Activated CD8-positive, alpha-beta memory T cell treated with anti-CD3 and anti-CD28 coated beads for 1 hour (primary cell): ENCODE data around the gene B4GAT1.
"Not testable (repeated sequence)": the region's sequence is repeated elsewhere in the genome, so short reads cannot be mapped to it uniquely, and the experiment has no call there.

Experiments used
- DNase-seq, 2 donors: peaks; one replicate each; pipeline ENCODE4 v3.0.0-alpha.2; 2020; ENCODE audit warnings: low read depth in 1 of 2; ENCODE audit errors: extremely low read depth in 1 of 2

Gene B4GAT1

DNA sequence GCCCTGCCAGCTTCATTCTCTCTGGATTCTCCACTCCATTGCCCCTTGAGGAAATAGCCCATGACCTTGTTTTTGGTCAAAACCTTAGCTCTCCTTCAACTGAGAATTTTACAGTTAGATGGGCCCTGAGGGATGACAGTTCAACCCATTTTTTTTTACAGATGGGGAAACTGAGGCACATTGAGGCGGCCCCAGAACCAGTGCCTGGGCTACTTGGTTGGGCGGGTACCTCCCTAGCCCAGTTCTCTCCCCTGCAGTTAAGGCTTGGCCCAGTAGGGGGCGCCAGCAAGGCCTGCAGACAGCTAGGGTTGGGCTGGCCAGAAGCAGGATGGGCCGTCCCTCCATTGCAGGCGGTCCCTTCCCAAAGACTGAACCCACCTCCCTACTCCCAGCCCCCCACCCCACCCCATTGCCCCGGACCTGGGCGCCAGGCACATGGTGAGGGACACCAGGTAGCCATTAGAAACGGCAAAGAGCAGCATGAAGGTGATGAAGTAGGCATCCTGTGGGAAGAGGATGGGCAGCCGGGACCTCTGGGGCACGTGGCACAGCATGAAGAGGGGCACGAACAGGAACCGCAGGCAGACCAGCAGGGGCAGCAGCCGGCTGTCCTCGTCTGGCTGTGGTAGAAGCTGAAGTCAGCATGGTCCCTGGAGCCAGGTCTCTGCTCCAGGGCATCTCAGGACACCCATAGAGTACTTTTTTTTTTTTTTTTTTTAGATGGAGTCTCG lies 16.5 kb upstream of the B4GAT1 start:
- peak in 1 of 2 donors; percentile 44 for DNase-seq

DNA sequence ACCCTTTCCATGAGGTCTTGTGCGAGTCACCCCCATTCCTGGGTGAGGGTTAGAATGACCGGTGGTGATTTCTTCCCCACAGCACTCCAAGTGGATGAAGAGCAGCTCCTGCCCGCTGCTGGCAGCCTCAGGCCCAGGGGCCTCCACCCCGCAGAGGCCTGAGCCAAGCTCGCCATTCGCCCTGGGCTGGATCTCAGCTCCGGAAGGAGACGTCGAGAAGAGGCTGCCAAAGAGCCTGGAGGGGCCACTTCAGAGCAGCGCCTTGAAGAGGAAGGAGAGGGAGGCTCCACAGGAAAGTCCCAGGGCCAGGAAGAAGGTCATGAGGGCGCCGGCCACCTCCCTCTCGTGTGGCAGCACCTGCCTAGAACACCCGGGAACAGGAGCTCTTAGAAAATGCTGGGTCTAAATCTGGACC lies 15.8 kb upstream of the B4GAT1 start:
- DNase-seq: no peak

DNA sequence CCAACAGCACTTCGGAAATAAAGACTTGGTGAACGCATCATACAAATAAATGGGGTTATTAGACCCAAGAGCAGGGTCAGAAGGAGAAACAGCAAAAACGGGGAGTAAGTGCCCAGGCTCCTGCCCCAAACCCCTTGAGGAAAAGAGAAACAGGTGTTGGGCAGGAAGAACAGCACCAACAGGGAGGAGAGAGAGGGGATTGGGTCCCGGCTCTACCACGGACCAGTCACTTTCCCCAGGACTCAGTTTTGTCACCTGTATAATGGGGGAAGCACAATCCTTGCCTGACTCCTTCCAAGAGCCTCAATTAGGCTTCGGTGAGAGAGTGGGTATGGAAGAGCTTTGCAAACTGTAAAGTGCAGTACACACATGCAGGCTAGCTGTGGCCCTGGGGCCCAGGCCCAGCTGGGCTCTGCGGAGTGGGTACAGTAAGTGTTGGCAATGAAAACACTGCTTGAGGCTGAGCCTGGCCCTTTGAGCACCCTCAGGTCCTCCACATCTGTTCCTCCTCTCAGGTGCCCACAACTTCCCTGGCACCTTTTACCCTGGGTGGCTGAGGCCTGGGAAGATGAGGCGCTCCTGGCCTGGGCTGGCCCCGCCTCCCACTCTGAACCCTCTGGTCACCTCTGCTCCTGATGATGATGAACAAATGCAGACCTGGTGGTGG lies 15.2 kb upstream of the B4GAT1 start:
- no peak for DNase-seq

DNA sequence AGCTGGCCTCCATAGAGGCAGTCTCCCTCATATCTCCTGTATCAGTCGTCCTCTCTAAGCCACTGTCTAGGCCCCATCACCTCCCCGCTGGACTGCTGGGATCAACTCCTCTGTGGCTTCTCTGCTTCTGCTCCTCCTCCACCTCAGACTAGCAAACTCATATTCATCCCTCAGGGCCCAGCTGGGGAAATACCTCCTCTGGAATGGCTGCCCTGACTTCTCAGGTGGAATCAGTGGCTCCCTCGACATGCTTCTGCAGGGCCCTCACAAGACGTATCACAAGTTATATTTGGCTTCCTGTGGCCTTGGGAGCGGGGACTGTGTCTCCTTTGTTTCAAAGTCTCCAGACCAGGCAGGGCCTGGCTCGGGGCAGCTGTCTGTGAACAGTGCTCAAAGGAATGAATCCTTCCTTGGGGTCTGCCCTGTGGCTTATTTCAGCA lies 14.1 kb upstream of the B4GAT1 start:
- no peak for DNase-seq

GRCh38 chr11:66360406-66361073 lies 13.1 kb upstream of the B4GAT1 start:
- no peak for DNase-seq

GRCh38 chr11:66359662-66360087 lies 12.2 kb upstream of the B4GAT1 start:
- DNase-seq: no peak

DNA sequence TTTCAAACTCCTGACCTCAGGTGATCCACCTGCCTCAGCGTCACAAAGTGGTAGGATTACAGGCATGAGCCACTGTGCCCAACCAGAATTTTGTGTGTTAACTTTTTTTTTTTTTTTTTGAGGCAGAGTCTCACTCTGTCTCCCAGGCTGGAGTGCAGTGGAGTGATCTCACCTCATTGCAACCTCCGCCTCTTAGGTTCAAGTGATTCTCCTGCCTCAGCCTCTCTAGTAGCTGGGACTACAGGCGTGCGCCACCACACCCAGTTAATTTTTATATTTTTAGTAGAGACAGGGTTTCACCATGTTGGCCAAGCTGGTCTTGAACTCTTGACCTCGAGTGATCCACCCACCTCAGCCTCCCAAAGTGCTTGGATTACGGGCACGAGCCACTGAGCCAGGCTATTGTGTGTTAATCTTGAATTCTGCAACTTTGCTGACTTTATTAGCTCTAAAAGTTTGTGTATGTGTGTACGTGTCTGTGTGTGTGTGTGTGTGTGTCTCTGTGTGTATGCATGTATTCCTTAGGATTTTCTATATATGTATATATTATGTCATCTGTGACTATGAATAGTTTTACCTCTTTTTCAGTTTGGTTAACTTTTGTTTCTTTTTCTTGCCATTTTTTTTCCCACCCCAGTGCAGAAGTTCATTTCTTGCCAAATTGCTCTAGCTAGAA lies 3.3 kb upstream of the B4GAT1 start:
- not testable (repeated sequence) for DNase-seq

DNA sequence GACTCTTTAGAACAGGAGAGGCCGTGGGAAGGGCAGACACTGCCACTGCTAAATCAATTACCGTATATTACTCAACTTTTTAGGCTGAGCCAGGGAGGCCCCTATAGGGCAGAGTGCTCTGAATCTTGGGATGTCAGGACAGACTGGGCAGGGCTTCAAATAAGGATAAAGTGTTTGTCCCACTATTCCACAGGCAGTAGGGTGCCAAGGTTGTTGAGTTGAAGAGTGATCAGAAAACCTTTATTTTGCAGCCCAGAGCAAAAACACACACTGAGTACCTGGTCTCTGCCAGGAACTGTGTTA lies 1.6 kb upstream of the B4GAT1 start:
- DNase-seq: no peak

GRCh38 chr11:66346476-66347424 lies 679 bp downstream of the B4GAT1 start:
- no peak for DNase-seq

DNA sequence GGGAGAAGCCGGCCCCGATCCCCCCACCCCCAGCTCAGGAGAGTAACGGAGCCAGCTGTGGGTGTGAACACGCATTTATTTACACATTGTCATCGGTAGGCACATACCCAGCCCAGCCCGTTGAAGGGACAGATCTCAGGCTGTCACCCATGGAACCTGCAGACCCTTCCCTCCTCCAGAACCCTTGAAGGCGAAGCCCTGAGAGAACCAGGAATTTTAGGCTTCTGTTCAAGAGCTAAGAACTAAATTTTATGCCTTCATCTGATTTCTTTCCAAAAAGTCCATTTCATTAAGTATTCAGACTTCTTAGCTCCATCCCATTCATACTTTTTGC lies 2.1 kb downstream of the B4GAT1 start:
- DNase-seq: no peak

- peak; percentile 91 to 96 for DNase-seq
Measured at GRCh38 chr11:66344550-66345315, 2.7 kb downstream of the B4GAT1 start, which contains the start of gene BRMS1. Gene BRMS1 (minus strand): TSS chr11:66345104. CDS start chr11:66342234, 2,870 bp downstream.

DNA sequence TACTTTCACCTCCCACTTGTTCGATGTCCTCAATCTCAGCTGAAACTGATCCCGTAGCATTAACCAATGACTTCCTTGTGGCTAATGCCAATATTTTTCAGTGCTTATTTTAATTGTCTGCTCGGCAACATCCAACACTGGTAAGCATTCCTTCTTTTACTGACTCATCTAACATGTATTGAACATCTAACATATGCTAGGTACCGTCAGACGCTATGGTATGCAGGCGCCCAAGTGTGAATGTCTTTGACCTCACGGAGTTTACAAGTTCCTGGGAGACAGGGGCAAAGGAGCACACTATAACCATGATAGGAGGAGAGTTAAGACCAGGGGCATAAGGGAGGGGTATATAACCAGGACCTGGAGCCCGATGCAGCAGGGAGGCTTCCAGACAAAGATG lies 4.3 kb downstream of the B4GAT1 start:
- no peak for DNase-seq

DNA sequence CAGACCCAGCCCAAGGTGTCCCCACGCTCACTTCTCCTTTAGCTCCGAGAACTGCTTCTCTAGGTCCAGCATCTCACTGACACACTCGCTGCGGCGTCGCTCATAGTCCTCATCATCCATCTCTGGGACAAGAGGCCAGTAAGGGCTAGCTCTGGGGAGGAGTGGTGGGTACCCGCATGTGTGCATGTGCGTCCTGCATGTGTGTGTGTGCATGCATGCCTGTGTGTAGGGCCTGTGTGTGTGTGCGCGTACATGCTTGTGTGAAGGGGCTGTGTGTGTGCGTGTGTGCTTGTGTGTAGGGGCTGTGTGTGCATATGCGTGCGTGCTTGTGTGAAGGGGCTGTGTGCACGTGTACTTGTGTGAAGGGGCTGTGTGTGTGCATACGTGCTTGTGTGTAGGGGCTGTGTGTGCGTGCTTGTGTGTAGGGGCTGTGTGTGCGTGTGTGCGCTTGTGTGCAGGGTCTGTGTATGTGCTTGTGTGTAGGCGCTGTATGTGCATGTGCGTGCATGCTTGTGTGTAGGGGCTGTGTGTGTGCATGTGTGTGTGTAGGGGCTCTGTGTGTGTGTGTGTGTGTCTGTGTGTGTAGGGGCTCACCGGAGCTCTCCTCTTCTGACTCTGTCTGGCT lies 5.8 kb downstream of the B4GAT1 start:
- no peak for DNase-seq

- DNase-seq: no peak
Measured at GRCh38 chr11:66340596-66341501, 6.6 kb downstream of the B4GAT1 start.

DNA sequence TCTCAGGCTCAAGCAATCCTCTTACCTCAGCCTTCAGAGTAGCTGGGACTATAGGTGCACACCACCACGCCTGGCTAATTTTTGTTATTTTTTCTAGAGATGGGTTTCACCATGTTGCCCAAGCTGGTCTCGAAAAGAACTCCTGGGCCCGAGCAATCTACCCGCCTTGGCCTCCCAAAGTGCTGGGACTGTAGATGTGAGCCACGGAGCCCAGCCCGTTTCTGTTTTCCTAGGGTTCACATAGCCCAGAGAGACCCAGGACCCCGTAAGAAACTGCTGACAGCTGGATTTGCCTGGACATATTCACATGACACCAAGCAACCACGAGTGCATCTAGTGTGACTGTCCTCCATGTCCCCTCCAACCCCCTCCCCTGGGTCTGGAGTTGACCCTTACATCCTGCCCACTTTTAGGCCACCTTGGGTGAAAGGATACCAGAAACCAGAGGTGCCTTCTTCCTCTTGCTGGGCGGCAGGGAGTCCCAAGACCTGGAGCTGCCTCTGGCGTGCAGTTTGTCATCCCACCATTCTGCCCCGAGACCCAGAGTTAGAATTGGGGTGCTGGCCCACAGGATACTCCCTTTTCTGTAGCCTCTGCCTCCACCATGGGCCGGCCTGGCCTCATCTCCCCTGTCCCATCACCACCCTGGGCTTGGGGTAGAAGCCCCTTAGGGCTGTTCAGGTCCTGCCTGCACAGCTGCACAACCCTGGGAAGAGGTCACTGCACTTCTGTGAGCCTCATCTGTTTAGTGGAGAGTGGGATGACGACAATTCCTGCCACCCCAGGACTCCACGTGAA lies 7.5 kb downstream of the B4GAT1 start:
- DNase-seq: no peak

- DNase-seq: no peak
Measured at GRCh38 chr11:66339162-66339675, 8.2 kb downstream of the B4GAT1 start.
